ENCODE data around the gene AP2A1.

GRCh38 chr19:49814010-49814409 lies 47.2 kb downstream of the AP2A1 start:
- no peak for TF ChIP-seq CTCF (IDR thresholded peaks at IDR 0.05; ENCODE audit: extremely low read depth in 1 of 2, insufficient read depth in 1 of 2, low read depth in 1 of 2, low read length in 2 of 2)
- TF ChIP-seq POLR2A (IDR thresholded peaks at IDR 0.05; ENCODE audit: low read depth, low read length): no peak
